Gastrocnemius medialis (tissue), 4 donors: ENCODE measurements around the gene FBLIM1.

ENCODE experiments used
- CTCF ChIP-seq, 5 experiments: fragments of 450-650 bp in 3 of 5; fragments of 200-600 bp in 2 of 5; sonication (generic) in 2 of 5; IDR thresholded peaks in 4 of 5; conservative IDR thresholded peaks in 1 of 5; 1 replicate in 4 of 5; 2 replicates in 1 of 5; pipeline ENCODE4 v1.5.1; 2016 to 2019; ENCODE audit warnings: antibody characterized with exemption in 5 of 5, mild to moderate bottlenecking in 3 of 5, moderate library complexity in 3 of 5
- POLR2A ChIP-seq, 2 donors: fragments of 450-650 bp; IDR thresholded peaks; one replicate each; pipeline ENCODE4 v1.6.1; 2017; ENCODE audit warnings: antibody characterized with exemption in 2 of 2, mild to moderate bottlenecking in 2 of 2, moderate library complexity in 2 of 2

- TF ChIP-seq CTCF (IDR thresholded peaks at IDR 0.05 in 4 of 5, conservative IDR thresholded peaks at IDR 0.05 in 1 of 5) (no peak), POLR2A (IDR thresholded peaks at IDR 0.05) (no peak)
These were observed 61.9 kb downstream of the FBLIM1 start for GRCh38 chr1:15820478-15820877.
